ENCODE measurements around the gene EXOC3. TPM values are rescaled to one million over a fixed set of nuclear protein-coding genes. Genes with fewer than 3 reads are reported as not detected.

The EXOC3 gene
- total and polyA plus RNA-seq, 2 of the 4 experiments (the other 2 are of a cell fraction) = 35.1 to 47.5 TPM

- H3K9me1 ChIP-seq (ENCODE audit: insufficient read depth, low read length) = peaks cover 23% of the 10 kb centered on the region; the same call in 1 of the 2 replicates
- no peak overlapping the region for H3K27ac ChIP-seq (ENCODE audit: insufficient read depth, low read length)
- intact Hi-C loops (cut with micrococcal nuclease) = no loop called here
- H3K9ac ChIP-seq (ENCODE audit: low read depth, low read length) = no peak overlapping the region
- H3K4me2 ChIP-seq (ENCODE audit: low read depth, low read length) = no peak overlapping the region
- no peaks in the 10 kb centered on the region for H3K27me3 ChIP-seq (ENCODE audit: control insufficient read depth, insufficient read depth, low read length)
- no peak overlapping the region for H4K5ac ChIP-seq (ENCODE audit: low read depth, low read length)
- no peak overlapping the region for H2AK5ac ChIP-seq (ENCODE audit: low read depth, low read length)
- no peak for ATAC-seq (ENCODE audit: low read depth)
- H2BK120ac ChIP-seq (ENCODE audit: low read depth, low read length) = no peak overlapping the region
- peaks cover 31% of the 10 kb centered on the region for H4K20me1 ChIP-seq (ENCODE audit: insufficient read depth, low read length)
- H2BK20ac ChIP-seq (ENCODE audit: low read depth, low read length) = no peak overlapping the region
- H3K14ac ChIP-seq (replicated peaks; ENCODE audit: low read depth, low read length) = no peak overlapping the region
- H3K56ac ChIP-seq (ENCODE audit: extremely low read depth, insufficient read depth, low read length) = no peak overlapping the region
- no peak overlapping the region for H4K8ac ChIP-seq (ENCODE audit: low read depth in 2 of 2, low read length in 2 of 2)
- H3K79me1 ChIP-seq (ENCODE audit: low read depth in 1 of 2, low read length in 2 of 2) = peaks cover 24 to 69% of the 10 kb centered on the region in 2 experiments
- H2BK15ac ChIP-seq (ENCODE audit: low read depth, low read length) = no peak overlapping the region
- BruUV-seq (replicated peaks) = no TSS peak
- TF ChIP-seq CEBPB (IDR thresholded peaks at IDR 0.05; ENCODE audit: low read depth, low read length) (no peak), FOS (IDR thresholded peaks at IDR 0.05; ENCODE audit: low read depth, low read length) (no peak), BHLHE40 (IDR thresholded peaks at IDR 0.05; ENCODE audit: low read depth, low read length) (no peak), RAD21 (IDR thresholded peaks at IDR 0.05; ENCODE audit: low read length) (no peak), MAZ (IDR thresholded peaks at IDR 0.05; ENCODE audit: borderline replicate concordance, low read depth, low read length) (no peak), SMC3 (IDR thresholded peaks at IDR 0.05; ENCODE audit: low read depth, low read length) (no peak), CHD1 (IDR thresholded peaks at IDR 0.05; ENCODE audit: low read depth, low read length) (no peak), MAFK (IDR thresholded peaks at IDR 0.05; ENCODE audit: low read depth, low read length) (no peak), MXI1 (IDR thresholded peaks at IDR 0.05; ENCODE audit: borderline replicate concordance, low read depth, low read length) (no peak), RCOR1 (IDR thresholded peaks at IDR 0.05; ENCODE audit: insufficient replicate concordance, low read length) (no peak), POLR2A (IDR thresholded peaks at IDR 0.05; ENCODE audit: low read depth, low read length) (no peak)
- TF ChIP-seq, protein P1, sequence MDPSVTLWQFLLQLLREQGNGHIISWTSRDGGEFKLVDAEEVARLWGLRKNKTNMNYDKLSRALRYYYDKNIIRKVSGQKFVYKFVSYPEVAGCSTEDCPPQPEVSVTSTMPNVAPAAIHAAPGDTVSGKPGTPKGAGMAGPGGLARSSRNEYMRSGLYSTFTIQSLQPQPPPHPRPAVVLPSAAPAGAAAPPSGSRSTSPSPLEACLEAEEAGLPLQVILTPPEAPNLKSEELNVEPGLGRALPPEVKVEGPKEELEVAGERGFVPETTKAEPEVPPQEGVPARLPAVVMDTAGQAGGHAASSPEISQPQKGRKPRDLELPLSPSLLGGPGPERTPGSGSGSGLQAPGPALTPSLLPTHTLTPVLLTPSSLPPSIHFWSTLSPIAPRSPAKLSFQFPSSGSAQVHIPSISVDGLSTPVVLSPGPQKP (IDR thresholded peaks at IDR 0.05; ENCODE audit: borderline replicate concordance, low read depth, low read length) = no peak
- H3K4ac ChIP-seq (ENCODE audit: low read depth, low read length) = no peak overlapping the region
- no peak overlapping the region for H2BK5ac ChIP-seq (ENCODE audit: low read depth, low read length, poor library complexity, severe bottlenecking)
- H4K91ac ChIP-seq (ENCODE audit: insufficient read depth, low read depth, low read length) = no peak overlapping the region
- H3K23ac ChIP-seq (ENCODE audit: low read depth, low read length) = no peak overlapping the region
- ChIA-PET CTCF (no interaction called here), POLR2A (ENCODE audit: unreplicated experiment) (no interaction called here)
- H3K9me3 ChIP-seq (ENCODE audit: control insufficient read depth, insufficient read depth, low read length) = peaks cover 7% of the 10 kb centered on the region
- no peak overlapping the region for H3K4me3 ChIP-seq (ENCODE audit: insufficient read depth, low read depth, low read length)
- in situ Hi-C loops (cut with MboI; ENCODE audit: low sequenced_read_pairs) = no loop called here
- no peak overlapping the region for H2AK9ac ChIP-seq (replicated peaks; ENCODE audit: low read depth, low read length, poor library complexity)
- H3K18ac ChIP-seq (ENCODE audit: low read depth, low read length) = no peak overlapping the region
- peaks cover 69% of the 10 kb centered on the region for H3K36me3 ChIP-seq (ENCODE audit: control insufficient read depth, insufficient read depth, low read length)
- H2AFZ ChIP-seq (replicated peaks; ENCODE audit: low read length, poor library complexity) = no peak overlapping the region
- dilution Hi-C loops (cut with HindIII; ENCODE audit: low sequenced_read_pairs, unreplicated experiment) = no loop called here
- no peak for DNase-seq
- peaks cover 2% of the 10 kb centered on the region for H3K4me1 ChIP-seq (ENCODE audit: control insufficient read depth, insufficient read depth, low read length)
- 63% methylated on average over 4 of the region's 11 CpGs; no CpG with 5 or more reads in 1 of the 2 experiments for WGBS, 2 experiments (ENCODE audit: extremely low coverage in 2 of 2, insufficient read length in 1 of 2)
Observed at GRCh38 chr5:454936-455335, 12.0 kb downstream of the EXOC3 start.
